B cell (primary cell): ENCODE measurements around the gene RBM43. TPM values are rescaled to one million over a fixed set of nuclear protein-coding genes. Genes with fewer than 3 reads are reported as not detected.

ENCODE experiments used
- ATAC-seq: fragments of 200-7000 bp; cut with Tn5 transposase; one replicate; pipeline ENCODE4 v1.10.0; 2021; ENCODE audit warnings: low read depth, mild to moderate bottlenecking, moderate number of reproducible peaks, moderate library complexity
- CTCF ChIA-PET: fragments of 350-600 bp; sonication (Branson Sonifier 250); formaldehyde crosslinking; loops from one replicate; lab custom pipeline; 2021; ENCODE audit warnings: antibody characterized with exemption, inconsistent platforms; lab: Charles Lee
- POLR2A ChIA-PET: fragments of 350-600 bp; sonication (Branson Sonifier 250); formaldehyde crosslinking; loops from one replicate; lab custom pipeline; 2021; ENCODE audit warnings: antibody characterized with exemption; lab: Charles Lee
- DNase-seq: peaks from one replicate; pipeline ENCODE4 v3.0.0; 2013
- H2AFZ ChIP-seq: 2 replicates; pipeline ENCODE4 v1.6.1; 2012; ENCODE audit warnings: mild to moderate bottlenecking, low read depth, low read length; ENCODE audit not compliant: insufficient read depth, poor library complexity, severe bottlenecking
- H3K27ac ChIP-seq, 2 donors: 1 replicate in 1 of 2; 2 replicates in 1 of 2; pipeline ENCODE4 v1.5.1; 2012 to 2013; ENCODE audit warnings: low read length in 2 of 2, mild to moderate bottlenecking in 2 of 2, moderate library complexity in 1 of 2
- H3K27me3 ChIP-seq, 4 experiments: fragments of 200-600 bp in 1 of 4; sonication (generic) in 1 of 4; replicated peaks in 1 of 4; 1 replicate in 2 of 4; 2 replicates in 2 of 4; pipeline versions ENCODE4 v1.6.1 to v1.7.0; 2013 to 2016; ENCODE audit warnings: low read length in 3 of 4, mild to moderate bottlenecking in 2 of 4, mixed read lengths in 1 of 4, moderate library complexity in 1 of 4; ENCODE audit not compliant: insufficient read depth in 4 of 4, control insufficient read depth in 3 of 4; ENCODE audit errors: control extremely low read depth in 1 of 4
- H3K36me3 ChIP-seq, 2 experiments: replicated peaks in 1 of 2; 1 replicate in 1 of 2; 2 replicates in 1 of 2; pipeline versions ENCODE4 v1.6.1 to v1.7.1; 2013; ENCODE audit warnings: low read length in 1 of 2; ENCODE audit not compliant: insufficient read depth in 2 of 2, control insufficient read depth in 1 of 2; ENCODE audit errors: control extremely low read depth in 1 of 2, extremely low read depth in 1 of 2
- H3K4me1 ChIP-seq, 2 donors: fragments of 200-600 bp in 1 of 2; sonication (generic) in 1 of 2; 1 replicate in 1 of 2; 2 replicates in 1 of 2; pipeline versions ENCODE4 v1.5.1 to v1.6.1; 2013 to 2017; ENCODE audit warnings: low read length in 2 of 2; ENCODE audit not compliant: control insufficient read depth in 2 of 2, insufficient read depth in 2 of 2
- H3K4me2 ChIP-seq: replicated peaks from 2 replicates; pipeline ENCODE3; 2012; ENCODE audit warnings: mild to moderate bottlenecking, low read depth, low read length; ENCODE audit not compliant: poor library complexity, severe bottlenecking
- H3K4me3 ChIP-seq, 5 experiments: fragments of 200-600 bp in 1 of 5; sonication (generic) in 1 of 5; 1 replicate in 3 of 5; 2 replicates in 2 of 5; pipeline versions ENCODE4 v1.5.1 to v1.7.0; 2011 to 2016; ENCODE audit warnings: low read length in 4 of 5, mild to moderate bottlenecking in 4 of 5, low read depth in 2 of 5, control low read depth in 1 of 5, moderate library complexity in 1 of 5; ENCODE audit not compliant: insufficient read depth in 1 of 5; ENCODE audit errors: control extremely low read depth in 1 of 5, extremely low read depth in 1 of 5
- H3K79me2 ChIP-seq: fragments of 200-600 bp; sonication (generic); one replicate; pipeline ENCODE4 v1.6.0; 2016; ENCODE audit warnings: low read length; ENCODE audit not compliant: control insufficient read depth, insufficient read depth
- H3K9ac ChIP-seq: fragments of 200-600 bp; sonication (generic); 2 replicates; pipeline ENCODE4 v1.6.1; 2017; ENCODE audit warnings: mild to moderate bottlenecking, low read length, moderate library complexity
- H3K9me3 ChIP-seq, 3 donors: one replicate each; pipeline versions ENCODE4 v1.6.1 to v1.7.1; 2013; ENCODE audit warnings: low read length in 2 of 3; ENCODE audit not compliant: control insufficient read depth in 2 of 3, insufficient read depth in 1 of 3; ENCODE audit errors: control extremely low read depth in 1 of 3
- H4K20me1 ChIP-seq: 2 replicates; pipeline ENCODE4 v1.6.0; 2012; ENCODE audit warnings: mild to moderate bottlenecking, low read length; ENCODE audit not compliant: insufficient read depth, control insufficient read depth, poor library complexity, severe bottlenecking
- H3K27ac Mint-ChIP-seq: one replicate; pipeline ENCODE4 v1.8.0; 2021; ENCODE audit warnings: mixed read lengths
- H3K27me3 Mint-ChIP-seq: one replicate; pipeline ENCODE4 v1.8.0; 2021; ENCODE audit warnings: mixed read lengths
- H3K4me1 Mint-ChIP-seq: one replicate; pipeline ENCODE4 v1.8.0; 2021; ENCODE audit warnings: mixed read lengths
- H3K4me3 Mint-ChIP-seq: one replicate; pipeline ENCODE4 v1.8.0; 2021; ENCODE audit warnings: mixed read lengths
- H3K9me3 Mint-ChIP-seq: one replicate; pipeline ENCODE4 v1.8.0; 2022; ENCODE audit warnings: mixed read lengths; ENCODE audit not compliant: insufficient read depth
- CTCF ChIP-seq: fragments of 200-600 bp; IDR thresholded peaks from one replicate; pipeline ENCODE4 v1.8.0; 2022; ENCODE audit warnings: antibody characterized with exemption, mild to moderate bottlenecking
- EZH2 ChIP-seq: IDR thresholded peaks from 2 replicates; pipeline ENCODE4 v1.6.1; 2012; ENCODE audit warnings: borderline replicate concordance, low read depth, mild to moderate bottlenecking, moderate library complexity, low read length; ENCODE audit not compliant: insufficient read depth, poor library complexity, severe bottlenecking
- whole genome bisulfite sequencing: methylation state at CpG from one replicate; pipeline ENCODE4 v1.1.5; 2013; ENCODE audit warnings: missing lambda C conversion rate; ENCODE audit not compliant: insufficient coverage; 5-methylcytosine and 5-hydroxymethylcytosine counted together
- intact Hi-C: fragments of 100-400 bp; cut with micrococcal nuclease; formaldehyde crosslinking; loops from one replicate; pipeline ENCODE4 v1.10.0; 2022
- polyA plus RNA-seq: library from polyadenylated mRNA; depleted of rRNA; stranded (reverse); fragments of >200 nt; gene quantifications from 2 replicates; pipeline ENCODE4 v1.2.3, GENCODE V29; 2012
- total RNA-seq, 2 donors: library from RNA; stranded (reverse); fragments of 120-200 nt in 1 of 2; gene quantifications; 1 replicate in 1 of 2; 2 replicates in 1 of 2; pipeline versions ENCODE4 v1.2.3 to v1.2.4, GENCODE V29; 2013 to 2022

Gene RBM43
- total and polyA plus RNA-seq, 2 donors (not counting 1 experiment from before 2014, with no cell fraction given): 4.8 to 8.4 TPM

- Histone ChIP-seq H2AFZ (no peak overlapping the region), H3K4me2 (no peak overlapping the region), H3K79me2 (no peaks in the 10 kb centered on the region), H3K9ac (no peak overlapping the region), H4K20me1 (no peaks in the 10 kb centered on the region), H3K27ac (no peak overlapping the region), H3K27me3 (no peaks in the 10 kb centered on the region), H3K4me3 (no peak overlapping the region), H3K4me1 (no peaks in the 10 kb centered on the region), H3K36me3 (no peaks in the 10 kb centered on the region), H3K9me3 (no peaks in the 10 kb centered on the region)
- CTCF ChIA-PET: no interaction called here
- ATAC-seq (no peak), DNase-seq (no peak)
- H3K4me3 Mint-ChIP-seq: no peak overlapping the region
- H3K27ac Mint-ChIP-seq: no peak overlapping the region
- no peaks in the 10 kb centered on the region for H3K4me1 Mint-ChIP-seq
- POLR2A ChIA-PET: no interaction called here
- intact Hi-C loops: no loop called here
- no peak for TF ChIP-seq CTCF
- no peak for TF ChIP-seq EZH2
- peaks cover 5% of the 10 kb centered on the region for H3K27me3 Mint-ChIP-seq
- no peaks in the 10 kb centered on the region for H3K9me3 Mint-ChIP-seq
- WGBS: no CpG with 5 or more reads among the region's 3 CpGs
Observed at GRCh38 chr2:151217343-151217742, 44.3 kb downstream of the RBM43 start.

GRCh38 chr2:151207100-151207499 lies 54.6 kb downstream of the RBM43 start:
- no peaks in the 10 kb centered on the region for H3K4me1 Mint-ChIP-seq
- Histone ChIP-seq H3K9me3 (no peaks in the 10 kb centered on the region), H3K4me1 (no peaks in the 10 kb centered on the region), H3K27me3 (no peaks in the 10 kb centered on the region), H3K4me3 (no peak overlapping the region), H3K36me3 (no peaks in the 10 kb centered on the region), H2AFZ (no peak overlapping the region), H4K20me1 (no peaks in the 10 kb centered on the region), H3K79me2 (no peaks in the 10 kb centered on the region), H3K4me2 (no peak overlapping the region), H3K9ac (no peak overlapping the region), H3K27ac (no peak overlapping the region)
- 100% methylated on average over 1 of the region's 3 CpGs for WGBS
- H3K9me3 Mint-ChIP-seq: no peaks in the 10 kb centered on the region
- intact Hi-C loops: no loop called here
- no peak overlapping the region for H3K27ac Mint-ChIP-seq
- no peak overlapping the region for H3K4me3 Mint-ChIP-seq
- TF ChIP-seq EZH2 (no peak), CTCF (no peak)
- CTCF ChIA-PET: no interaction called here
- POLR2A ChIA-PET: no interaction called here
- H3K27me3 Mint-ChIP-seq: peaks cover 7% of the 10 kb centered on the region
- no peak for ATAC-seq
- DNase-seq: no peak
